Naive thymus-derived CD4-positive, alpha-beta T cell (primary cell): Measurements from ENCODE around the gene SORBS1. TPM values are rescaled to one million over a fixed set of nuclear protein-coding genes. Genes with fewer than 3 reads are reported as not detected.

Experiments used
- ATAC-seq: fragments of 150-1000 bp; cut with Tn5 transposase; 2 replicates; pipeline ENCODE4 v1.10.0; 2021; ENCODE audit warnings: mild to moderate bottlenecking, moderate library complexity
- CTCF ChIA-PET: fragments of 350-600 bp; sonication (Branson Sonifier 250); formaldehyde crosslinking; loops from one replicate; lab custom pipeline; 2021; ENCODE audit warnings: antibody characterized with exemption; lab: Charles Lee
- POLR2A ChIA-PET: fragments of 350-600 bp; sonication (Branson Sonifier 250); formaldehyde crosslinking; loops from one replicate; lab custom pipeline; 2021; ENCODE audit warnings: antibody characterized with exemption, inconsistent platforms; lab: Charles Lee
- DNase-seq, 9 donors: peaks; one replicate each; pipeline versions ENCODE4 v3.0.0 to v3.0.0-alpha.2; 2020 to 2022; ENCODE audit warnings: mixed read lengths in 1 of 9
- H3K27ac ChIP-seq: one replicate; pipeline ENCODE4 v1.7.0; 2013; ENCODE audit warnings: mild to moderate bottlenecking, low read depth, low read length, moderate library complexity
- H3K27me3 ChIP-seq, 2 donors: one replicate each; pipeline ENCODE4 v1.7.0; 2013; ENCODE audit warnings: low read length in 2 of 2, mild to moderate bottlenecking in 2 of 2, moderate library complexity in 2 of 2; ENCODE audit not compliant: control insufficient read depth in 2 of 2, insufficient read depth in 2 of 2
- H3K36me3 ChIP-seq, 3 experiments: 1 replicate in 2 of 3; 2 replicates in 1 of 3; pipeline ENCODE4 v1.7.0; 2013; ENCODE audit warnings: low read length in 3 of 3, mild to moderate bottlenecking in 3 of 3, moderate library complexity in 1 of 3; ENCODE audit not compliant: insufficient read depth in 3 of 3, control insufficient read depth in 2 of 3
- H3K4me1 ChIP-seq, 2 donors: one replicate each; pipeline ENCODE4 v1.7.0; 2013; ENCODE audit warnings: low read length in 2 of 2, mild to moderate bottlenecking in 2 of 2, moderate library complexity in 1 of 2; ENCODE audit not compliant: control insufficient read depth in 2 of 2, insufficient read depth in 2 of 2
- H3K4me3 ChIP-seq: 2 replicates; pipeline ENCODE4 v1.7.0; 2013; ENCODE audit warnings: mild to moderate bottlenecking, low read length
- H3K9me3 ChIP-seq, 3 experiments: 1 replicate in 2 of 3; 2 replicates in 1 of 3; pipeline ENCODE4 v1.7.0; 2013; ENCODE audit warnings: low read length in 3 of 3; ENCODE audit not compliant: control insufficient read depth in 2 of 3
- H3K27ac Mint-ChIP-seq, 9 donors: one replicate each; pipeline ENCODE4 v1.8.0; 2020 to 2022; ENCODE audit warnings: mixed read lengths in 9 of 9, mild to moderate bottlenecking in 8 of 9, moderate library complexity in 5 of 9, inconsistent platforms in 2 of 9
- H3K27me3 Mint-ChIP-seq, 5 donors: one replicate each; pipeline ENCODE4 v1.8.0; 2021 to 2022; ENCODE audit warnings: mixed read lengths in 5 of 5, mild to moderate bottlenecking in 1 of 5
- H3K36me3 Mint-ChIP-seq, 5 donors: one replicate each; pipeline ENCODE4 v1.8.0; 2020 to 2022; ENCODE audit warnings: mixed read lengths in 5 of 5, mild to moderate bottlenecking in 3 of 5, inconsistent platforms in 1 of 5
- H3K4me1 Mint-ChIP-seq, 7 donors: one replicate each; pipeline ENCODE4 v1.8.0; 2020 to 2022; ENCODE audit warnings: mixed read lengths in 7 of 7, mild to moderate bottlenecking in 3 of 7, inconsistent platforms in 1 of 7
- H3K4me3 Mint-ChIP-seq, 10 donors: one replicate each; pipeline ENCODE4 v1.8.0; 2020 to 2022; ENCODE audit warnings: mild to moderate bottlenecking in 10 of 10, mixed read lengths in 10 of 10, moderate library complexity in 6 of 10, inconsistent platforms in 2 of 10
- H3K9me3 Mint-ChIP-seq, 11 donors: one replicate each; pipeline ENCODE4 v1.8.0; 2020 to 2022; ENCODE audit warnings: mixed read lengths in 11 of 11, mild to moderate bottlenecking in 4 of 11, inconsistent platforms in 1 of 11, moderate library complexity in 1 of 11
- intact Hi-C, 2 donors: fragments of 100-400 bp; cut with micrococcal nuclease; formaldehyde crosslinking; loops; one replicate each; pipeline ENCODE4 v1.15.1; 2023
- polyA plus RNA-seq, 2 donors: library from polyadenylated mRNA; unstranded; fragments of 300-500 nt; fragmentation: Illumina TruSeq; gene quantifications; one replicate each; pipeline ENCODE4 v1.2.3, GENCODE V29; 2021
- total RNA-seq, 6 experiments: library from RNA in 5 of 6; stranded (reverse) in 5 of 6; gene quantifications; 1 replicate in 5 of 6; 2 replicates in 1 of 6; pipeline ENCODE4 v1.2.3 and lab custom pipeline; 2021 to 2026

The SORBS1 gene
- total and polyA plus RNA-seq, 7 experiments from 2014 or later = 0.58 to 1.9 (median 0.95) TPM

DNA sequence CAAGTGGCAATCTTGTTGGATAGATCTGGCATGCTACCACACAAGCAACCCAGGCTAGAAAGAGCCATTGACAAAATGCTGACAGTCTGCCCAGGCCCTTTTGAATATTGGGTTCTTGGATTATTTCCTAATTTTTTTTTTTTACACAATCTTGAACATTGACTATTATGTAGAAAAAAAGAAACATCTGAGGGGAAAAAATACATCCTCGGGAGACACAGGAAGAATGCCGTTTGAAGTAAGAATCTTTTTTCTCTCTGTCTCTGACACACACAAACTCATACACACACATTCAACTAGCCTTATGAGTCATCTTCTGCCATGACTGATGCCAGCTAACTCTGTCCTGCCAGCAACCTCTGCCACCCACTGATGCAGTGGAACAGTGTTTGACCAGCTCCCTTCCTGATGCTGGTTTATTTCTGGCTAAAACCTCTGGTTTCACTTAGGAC lies 47.2 kb downstream of the SORBS1 start:
- H3K36me3 ChIP-seq = no peaks in the 10 kb centered on the region
- Mint-ChIP-seq H3K4me3 (no peak overlapping the region), H3K9me3 (no peaks in the 10 kb centered on the region), H3K27ac (no peak overlapping the region), H3K4me1 (peaks cover 0 to 5% (median 0%) of the 10 kb centered on the region in 7 donors), H3K36me3 (no peaks in the 10 kb centered on the region), H3K27me3 (peaks cover 0 to 7% (median 6%) of the 10 kb centered on the region in 5 donors)
- ChIA-PET CTCF (no interaction called here), POLR2A (no interaction called here)
- ATAC-seq (peak; percentile 10), DNase-seq (no peak)
- H3K27me3 ChIP-seq = no peaks in the 10 kb centered on the region
- H3K4me1 ChIP-seq = no peaks in the 10 kb centered on the region
- H3K27ac ChIP-seq = no peak overlapping the region
- no peak overlapping the region for H3K4me3 ChIP-seq
- intact Hi-C loops = no loop called here
- no peaks in the 10 kb centered on the region for H3K9me3 ChIP-seq

DNA sequence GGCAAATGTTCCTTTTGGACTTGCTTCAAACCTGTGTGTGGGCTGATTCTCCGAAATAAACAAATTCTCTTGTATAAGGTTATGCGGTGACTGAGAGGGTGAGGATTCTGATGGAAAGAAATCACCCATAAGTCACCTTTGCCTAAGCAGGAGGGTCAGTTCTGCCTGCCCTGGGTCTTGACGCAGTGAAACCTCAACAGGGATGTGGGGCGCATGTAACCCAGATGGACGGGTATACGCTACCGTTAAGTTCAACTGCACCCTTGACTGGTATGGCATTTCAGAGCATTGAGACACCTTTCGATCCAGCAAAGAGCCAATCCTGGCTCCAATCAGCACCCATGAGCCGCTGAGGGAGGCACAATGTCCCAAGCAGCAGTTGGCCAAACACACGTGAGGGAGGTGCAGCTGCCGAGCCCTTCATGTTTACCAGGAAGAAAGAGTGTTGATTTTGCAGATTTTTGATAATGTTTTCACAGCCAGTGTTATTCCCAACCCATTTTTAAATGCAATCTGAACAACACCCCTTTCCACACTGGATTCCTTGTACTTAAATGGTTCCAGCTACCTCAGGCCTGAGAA lies 48.1 kb downstream of the SORBS1 start:
- Histone ChIP-seq H3K36me3 (no peaks in the 10 kb centered on the region), H3K4me3 (no peak overlapping the region), H3K27me3 (no peaks in the 10 kb centered on the region), H3K9me3 (no peaks in the 10 kb centered on the region), H3K27ac (no peak overlapping the region), H3K4me1 (no peaks in the 10 kb centered on the region)
- H3K4me3 Mint-ChIP-seq = no peak overlapping the region
- POLR2A ChIA-PET = no interaction called here
- intact Hi-C loops = no loop called here
- no peak overlapping the region for H3K27ac Mint-ChIP-seq
- no peaks in the 10 kb centered on the region for H3K36me3 Mint-ChIP-seq
- CTCF ChIA-PET = no interaction called here
- no peaks in the 10 kb centered on the region for H3K9me3 Mint-ChIP-seq
- peaks cover 0 to 7% (median 6%) of the 10 kb centered on the region in 5 donors for H3K27me3 Mint-ChIP-seq
- H3K4me1 Mint-ChIP-seq = peaks cover 0 to 5% (median 0%) of the 10 kb centered on the region in 7 donors
- DNase-seq (no peak), ATAC-seq (no peak)

DNA sequence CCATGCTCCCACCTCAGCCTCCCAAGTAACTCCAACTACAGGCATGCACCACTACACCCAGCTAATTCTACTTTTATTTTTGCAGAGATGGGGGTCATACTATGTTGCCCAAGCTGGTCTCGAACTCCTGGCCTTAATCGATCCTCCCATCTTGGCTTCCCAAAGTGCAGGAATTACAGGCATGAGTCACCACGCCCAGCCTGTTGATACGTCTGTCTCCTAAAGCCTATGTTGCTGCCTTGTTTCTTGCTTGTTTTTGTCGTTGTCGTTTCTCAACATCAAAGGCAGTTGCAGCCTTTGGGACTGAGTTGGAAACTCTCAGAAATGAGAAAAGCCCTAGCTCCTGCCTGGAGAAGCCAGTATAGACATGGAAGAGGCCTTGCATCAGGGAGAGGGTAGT lies 49.9 kb downstream of the SORBS1 start:
- peaks cover 0 to 7% (median 6%) of the 10 kb centered on the region in 5 donors for H3K27me3 Mint-ChIP-seq
- ATAC-seq = no peak
- no peak overlapping the region for H3K4me3 ChIP-seq

DNA sequence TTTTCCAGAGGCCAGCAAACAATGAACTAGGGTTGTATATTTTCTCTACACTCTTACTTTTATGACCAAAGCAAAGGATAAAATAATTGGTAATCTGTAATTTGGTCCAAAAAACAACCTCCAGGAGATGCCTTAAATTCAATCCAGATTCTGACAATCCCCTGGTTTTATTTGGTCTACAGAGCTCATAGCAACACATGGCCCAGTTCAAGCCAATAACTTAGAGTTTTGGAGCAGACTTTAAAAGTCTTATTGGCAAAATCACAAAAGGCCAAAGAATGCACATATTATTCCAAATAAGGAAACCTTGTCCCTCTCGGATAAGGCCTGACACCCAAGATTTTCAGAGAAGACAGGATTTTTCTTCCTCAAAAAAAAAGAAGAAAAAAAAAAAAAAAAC lies 51.9 kb downstream of the SORBS1 start:
- H3K36me3 Mint-ChIP-seq = no peaks in the 10 kb centered on the region
- Histone ChIP-seq H3K27me3 (no peaks in the 10 kb centered on the region), H3K9me3 (no peaks in the 10 kb centered on the region), H3K36me3 (no peaks in the 10 kb centered on the region), H3K27ac (no peak overlapping the region), H3K4me1 (no peaks in the 10 kb centered on the region), H3K4me3 (no peak overlapping the region)
- no peaks in the 10 kb centered on the region for H3K9me3 Mint-ChIP-seq
- H3K27ac Mint-ChIP-seq = no peak overlapping the region
- no peak overlapping the region for H3K4me3 Mint-ChIP-seq
- intact Hi-C loops = no loop called here
- DNase-seq = no peak
- H3K4me1 Mint-ChIP-seq = peaks cover 0 to 4% (median 0%) of the 10 kb centered on the region in 7 donors
- ChIA-PET CTCF (no interaction called here), POLR2A (no interaction called here)
- ATAC-seq = no peak
- peaks cover 0 to 7% (median 6%) of the 10 kb centered on the region in 5 donors for H3K27me3 Mint-ChIP-seq

More for the DNA sequence above, 49.9 kb downstream of the SORBS1 start:
- Mint-ChIP-seq H3K4me1 (peaks cover 0 to 5% (median 0%) of the 10 kb centered on the region in 7 donors), H3K9me3 (no peaks in the 10 kb centered on the region), H3K4me3 (no peak overlapping the region), H3K27ac (no peak overlapping the region), H3K36me3 (no peaks in the 10 kb centered on the region)
- Histone ChIP-seq H3K4me1 (no peaks in the 10 kb centered on the region), H3K9me3 (no peaks in the 10 kb centered on the region), H3K27me3 (no peaks in the 10 kb centered on the region), H3K27ac (no peak overlapping the region), H3K36me3 (no peaks in the 10 kb centered on the region)
- CTCF ChIA-PET = no interaction called here
- intact Hi-C loops = no loop called here
- POLR2A ChIA-PET = no interaction called here
- DNase-seq = no peak

DNA sequence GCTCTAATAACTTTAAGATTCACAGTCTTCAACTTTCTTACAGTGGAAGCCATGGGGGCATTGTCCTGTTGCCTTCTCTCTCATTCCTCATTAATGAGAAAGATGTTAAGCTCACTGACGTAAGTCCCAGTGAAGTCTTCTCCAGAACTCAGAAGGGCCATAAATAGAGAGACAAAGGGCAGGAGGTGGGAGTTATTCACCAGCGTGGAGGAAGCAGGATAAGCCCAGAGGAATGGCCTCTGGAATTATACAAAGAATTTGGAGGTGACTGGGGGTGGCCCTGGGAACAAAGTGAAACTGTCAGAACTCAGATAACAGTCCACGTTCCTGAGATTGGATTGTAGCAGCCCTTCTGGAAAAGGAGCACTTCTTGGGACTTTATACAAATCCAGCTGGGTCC lies 52.4 kb downstream of the SORBS1 start:
- Histone ChIP-seq H3K36me3 (no peaks in the 10 kb centered on the region), H3K4me1 (no peaks in the 10 kb centered on the region), H3K9me3 (no peaks in the 10 kb centered on the region), H3K27me3 (no peaks in the 10 kb centered on the region), H3K4me3 (no peak overlapping the region), H3K27ac (no peak overlapping the region)
- Mint-ChIP-seq H3K4me3 (no peak overlapping the region), H3K27ac (no peak overlapping the region), H3K27me3 (peaks cover 0 to 7% (median 5%) of the 10 kb centered on the region in 5 donors), H3K36me3 (no peaks in the 10 kb centered on the region), H3K4me1 (no peaks in the 10 kb centered on the region), H3K9me3 (no peaks in the 10 kb centered on the region)
- DNase-seq (no peak), ATAC-seq (no peak)
- intact Hi-C loops = no loop called here
- ChIA-PET CTCF (no interaction called here), POLR2A (no interaction called here)

DNA sequence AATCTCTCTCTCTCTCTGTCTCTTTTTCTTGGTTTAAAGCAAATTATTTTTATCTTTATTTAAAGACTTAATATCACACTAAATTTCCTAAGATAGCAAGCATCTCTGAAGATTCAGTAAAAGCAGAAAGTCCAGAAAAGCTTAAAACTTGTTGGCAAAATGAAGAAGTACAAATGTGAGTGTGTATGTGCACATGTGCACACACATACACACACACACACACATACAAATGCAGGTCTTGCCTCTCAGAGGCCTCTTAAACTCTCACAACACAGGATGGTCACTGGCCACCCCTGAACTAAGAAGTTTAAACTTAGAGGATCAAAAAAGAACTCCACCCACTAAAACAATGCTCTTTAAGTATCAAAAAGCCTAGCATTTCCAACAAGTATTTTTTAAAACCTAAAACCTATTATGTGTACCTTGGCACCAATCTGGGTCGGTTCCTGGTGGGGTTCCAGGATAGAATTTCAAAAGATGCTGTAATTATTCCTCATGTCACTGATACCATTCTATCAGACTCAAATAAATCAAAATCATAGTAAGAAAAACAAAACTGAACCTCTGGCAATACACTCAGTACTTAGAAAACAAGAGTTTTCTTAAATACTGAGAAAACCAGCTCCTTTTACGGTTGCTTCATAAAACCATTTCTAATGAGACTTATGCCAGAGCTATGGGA lies 55.0 kb downstream of the SORBS1 start:
- Histone ChIP-seq H3K9me3 (no peaks in the 10 kb centered on the region), H3K4me1 (no peaks in the 10 kb centered on the region), H3K4me3 (no peak overlapping the region), H3K27ac (no peak overlapping the region), H3K27me3 (no peaks in the 10 kb centered on the region), H3K36me3 (no peaks in the 10 kb centered on the region)
- CTCF ChIA-PET = no interaction called here
- Mint-ChIP-seq H3K27ac (no peak overlapping the region), H3K9me3 (no peaks in the 10 kb centered on the region), H3K4me1 (no peaks in the 10 kb centered on the region), H3K36me3 (no peaks in the 10 kb centered on the region), H3K27me3 (peaks cover 0 to 6% (median 4%) of the 10 kb centered on the region in 5 donors), H3K4me3 (no peak overlapping the region)
- POLR2A ChIA-PET = no interaction called here
- DNase-seq (no peak), ATAC-seq (no peak)
- intact Hi-C loops = no loop called here

DNA sequence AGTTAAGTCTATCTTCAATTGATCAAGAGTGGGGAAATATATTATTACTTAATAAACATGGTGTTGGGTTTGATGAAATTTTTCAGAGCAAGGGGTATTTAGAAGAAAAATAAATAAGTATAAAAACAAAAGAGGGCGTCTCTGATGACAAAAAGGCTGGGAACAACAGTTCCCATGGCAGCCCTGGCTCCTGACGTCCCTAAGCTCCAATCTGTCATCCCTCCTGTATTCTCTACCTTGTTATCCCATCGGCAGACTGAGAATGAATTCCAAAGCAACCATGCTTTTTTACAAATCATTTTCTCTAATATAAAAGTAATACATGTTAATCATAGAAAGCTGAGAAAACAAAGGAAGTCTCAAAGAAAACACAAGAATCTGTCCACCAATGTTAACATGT lies 55.5 kb downstream of the SORBS1 start:
- CTCF ChIA-PET = no interaction called here
- Mint-ChIP-seq H3K36me3 (no peaks in the 10 kb centered on the region), H3K4me1 (no peaks in the 10 kb centered on the region), H3K4me3 (no peak overlapping the region), H3K27me3 (peaks cover 0 to 4% (median 2%) of the 10 kb centered on the region in 5 donors), H3K9me3 (no peaks in the 10 kb centered on the region), H3K27ac (no peak overlapping the region)
- no peak overlapping the region for H3K27ac ChIP-seq
- DNase-seq (no peak), ATAC-seq (no peak)
- no peaks in the 10 kb centered on the region for H3K9me3 ChIP-seq
- H3K27me3 ChIP-seq = no peaks in the 10 kb centered on the region
- POLR2A ChIA-PET = no interaction called here
- H3K4me1 ChIP-seq = no peaks in the 10 kb centered on the region
- H3K4me3 ChIP-seq = no peak overlapping the region
- no peaks in the 10 kb centered on the region for H3K36me3 ChIP-seq
- intact Hi-C loops = no loop called here
